GM19438 (cell line): ENCODE measurements around the gene MT1M.
"Not testable (repeated sequence)": the region's sequence is repeated elsewhere in the genome, so short reads cannot be mapped to it uniquely, and the experiment has no call there.

Experiments used
- ATAC-seq: cut with Tn5 transposase; IDR thresholded peaks from one replicate; pipeline ENCODE4 v1.9.1; 2021; ENCODE audit warnings: low read depth; ENCODE audit not compliant: unreplicated experiment

Gene MT1M

GRCh38 chr16:56632156-56632847 is at the start of gene MT1M:
TSS of gene MT1M (plus strand) at chr16:56632659. CDS start at chr16:56632732, 73 bp downstream.
- no peak for ATAC-seq

GRCh38 chr16:56582911-56583310 is 49.5 kb upstream of the MT1M start:
- ATAC-seq, result not testable (repeated sequence)

- ATAC-seq, result no peak
These were observed 48.9 kb upstream of the MT1M start for GRCh38 chr16:56583351-56584168.

GRCh38 chr16:56584276-56584675 is 48.2 kb upstream of the MT1M start:
- no peak for ATAC-seq

- ATAC-seq, result no peak
These were observed 43.7 kb upstream of the MT1M start for GRCh38 chr16:56588781-56589140.

- ATAC-seq, result no peak
These were observed 43.1 kb upstream of the MT1M start, which contains the start of gene MT3 for GRCh38 chr16:56589141-56590039. TSS of gene MT3 (plus strand) at chr16:56589528. CDS start at chr16:56589591, 63 bp downstream.

- no peak for ATAC-seq
These were observed 40.9 kb upstream of the MT1M start for GRCh38 chr16:56591377-56592060.

GRCh38 chr16:56593573-56594291 is 38.7 kb upstream of the MT1M start:
- no peak for ATAC-seq

GRCh38 chr16:56594292-56594619 is 38.2 kb upstream of the MT1M start:
- ATAC-seq, result no peak

- ATAC-seq, result no peak
These were observed 32.0 kb upstream of the MT1M start for GRCh38 chr16:56600398-56600999.

- ATAC-seq, result no peak
These were observed 31.1 kb upstream of the MT1M start for GRCh38 chr16:56601325-56601724.

- no peak for ATAC-seq
These were observed 28.9 kb upstream of the MT1M start for GRCh38 chr16:56603589-56603988.

GRCh38 chr16:56604966-56605365 is 27.5 kb upstream of the MT1M start:
- no peak for ATAC-seq

- ATAC-seq, result no peak
These were observed 27.0 kb upstream of the MT1M start for GRCh38 chr16:56605475-56605874.

GRCh38 chr16:56606071-56606475 is 26.4 kb upstream of the MT1M start:
- ATAC-seq, result no peak

GRCh38 chr16:56606476-56607108 is 25.9 kb upstream of the MT1M start:
- no peak for ATAC-seq

GRCh38 chr16:56607109-56607618 is 25.3 kb upstream of the MT1M start:
- no peak for ATAC-seq

- ATAC-seq, result no peak
These were observed 24.8 kb upstream of the MT1M start for GRCh38 chr16:56607675-56608042.
